CD4-positive, alpha-beta T cell (primary cell): ENCODE measurements around the gene BTN2A1. TPM values are rescaled to one million over a fixed set of nuclear protein-coding genes. Genes with fewer than 3 reads are reported as not detected.
A peak's percentile ranks its signal among the peaks of the same experiment; 100 is the strongest.

Source experiments
- ATAC-seq: fragments of 200-7000 bp; cut with Tn5 transposase; one replicate; pipeline ENCODE4 v1.10.0; 2022; ENCODE audit warnings: mild to moderate bottlenecking; ENCODE audit not compliant: poor library complexity
- CTCF ChIA-PET: fragments of 350-600 bp; sonication (Branson Sonifier 250); formaldehyde crosslinking; loops from one replicate; lab custom pipeline; 2021; ENCODE audit warnings: antibody characterized with exemption, inconsistent platforms; lab: Charles Lee
- POLR2A ChIA-PET: fragments of 350-600 bp; sonication (Branson Sonifier 250); formaldehyde crosslinking; loops from one replicate; lab custom pipeline; 2021; ENCODE audit warnings: antibody characterized with exemption, inconsistent platforms; lab: Charles Lee
- DNase-seq, 14 experiments: peaks; one replicate each; pipeline ENCODE4 v3.0.0-alpha.2; 2013 to 2020; ENCODE audit warnings: mixed read lengths in 2 of 14
- H3K27ac ChIP-seq, 2 donors: one replicate each; pipeline versions ENCODE4 v1.5.1 to v1.7.0; 2013; ENCODE audit warnings: low read length in 2 of 2, low read depth in 1 of 2, mild to moderate bottlenecking in 1 of 2
- H3K27me3 ChIP-seq, 2 experiments: 1 replicate in 1 of 2; 2 replicates in 1 of 2; pipeline versions ENCODE4 v1.6.1 to v1.7.0; 2013; ENCODE audit warnings: low read length in 2 of 2, control low read depth in 1 of 2, mild to moderate bottlenecking in 1 of 2, moderate library complexity in 1 of 2; ENCODE audit not compliant: insufficient read depth in 2 of 2, control insufficient read depth in 1 of 2
- H3K36me3 ChIP-seq: one replicate; pipeline ENCODE4 v1.6.1; 2013; ENCODE audit warnings: low read length, control low read depth; ENCODE audit not compliant: insufficient read depth
- H3K4me1 ChIP-seq: one replicate; pipeline ENCODE4 v1.6.1; 2013; ENCODE audit warnings: low read length, control low read depth; ENCODE audit not compliant: insufficient read depth
- H3K4me3 ChIP-seq: one replicate; pipeline ENCODE4 v1.5.1; 2013; ENCODE audit warnings: mild to moderate bottlenecking, low read length, moderate library complexity
- H3K9me3 ChIP-seq, 2 experiments: 1 replicate in 1 of 2; 2 replicates in 1 of 2; pipeline versions ENCODE4 v1.6.1 to v1.7.0; 2013; ENCODE audit warnings: low read length in 2 of 2, mild to moderate bottlenecking in 2 of 2, control low read depth in 1 of 2, moderate library complexity in 1 of 2; ENCODE audit not compliant: control insufficient read depth in 1 of 2, insufficient read depth in 1 of 2
- H3K27ac Mint-ChIP-seq: one replicate; pipeline ENCODE4 v1.8.0; 2020; ENCODE audit warnings: mixed read lengths
- H3K27me3 Mint-ChIP-seq: one replicate; pipeline ENCODE4 v1.8.0; 2021; ENCODE audit warnings: mixed read lengths
- H3K36me3 Mint-ChIP-seq: one replicate; pipeline ENCODE4 v1.8.0; 2021; ENCODE audit warnings: low read depth, mixed read lengths
- H3K4me1 Mint-ChIP-seq: one replicate; pipeline ENCODE4 v1.8.0; 2021; ENCODE audit warnings: low read depth, mixed read lengths
- H3K4me3 Mint-ChIP-seq: one replicate; pipeline ENCODE4 v1.8.0; 2020; ENCODE audit warnings: mild to moderate bottlenecking, mixed read lengths
- H3K9me3 Mint-ChIP-seq: one replicate; pipeline ENCODE4 v1.8.0; 2020; ENCODE audit warnings: mixed read lengths
- CTCF ChIP-seq: fragments of 200-600 bp; IDR thresholded peaks from one replicate; pipeline ENCODE4 v1.8.0; 2022; ENCODE audit warnings: antibody characterized with exemption, mild to moderate bottlenecking
- intact Hi-C, 2 experiments: fragments of 100-400 bp; cut with DNase I in 1 of 2; cut with micrococcal nuclease in 1 of 2; formaldehyde crosslinking; loops; one replicate each; pipeline versions ENCODE4 v1.15.1 to v1.9.0; 2023 to 2025; cut with DNase I, micrococcal nuclease
- total RNA-seq, 174 experiments: library from RNA in 2 of 174; stranded (reverse) in 2 of 174; gene quantifications; one replicate each; pipeline ENCODE4 v1.2.3 and lab custom pipeline; 2021 to 2026

BTN2A1 gene
- total RNA-seq, 2 experiments from 2014 or later, result 16.2 to 17.5 TPM

GRCh38 chr6:26516481-26517427, 59.0 kb downstream of the BTN2A1 start:
- Histone ChIP-seq H3K27me3 (no peaks in the 10 kb centered on the region), H3K4me1 (peaks cover 7% of the 10 kb centered on the region), H3K4me3 (no peak overlapping the region), H3K27ac (no peak overlapping the region), H3K36me3 (no peaks in the 10 kb centered on the region), H3K9me3 (no peaks in the 10 kb centered on the region)
- Mint-ChIP-seq H3K4me3 (no peak overlapping the region), H3K4me1 (peaks cover 19% of the 10 kb centered on the region), H3K27me3 (peaks cover 9% of the 10 kb centered on the region), H3K9me3 (no peaks in the 10 kb centered on the region), H3K36me3 (peaks cover 16% of the 10 kb centered on the region), H3K27ac (peak overlapping the region; percentile 12)
- ChIA-PET CTCF (interaction anchor here (0.7 kb wide), 1 partner anchor 78 kb away, joined by 4 read pairs; no protein-coding TSS in a partner anchor), POLR2A (no interaction called here)
- intact Hi-C loops, result no loop called here
- ATAC-seq (no peak), DNase-seq (no peak)
- no peak for TF ChIP-seq CTCF

Other genes with a start within 250 kb of the BTN2A1 start
- 10 to 100 TPM; 40.6 to 45.5 TPM for gene BTN3A2, start 92.8 kb upstream of the BTN2A1 start, total RNA-seq
- 10 to 100 TPM in 1 of 2 experiments, 1 to 10 TPM in 1; 9.7 to 10.7 TPM for gene BTN2A2, start 74.8 kb upstream of the BTN2A1 start, total RNA-seq
- gene BTN3A1, start 55.7 kb upstream of the BTN2A1 start, total RNA-seq, result 100 to 1,000 TPM; 109 TPM
- 10 to 100 TPM; 21.4 to 26.5 TPM for gene BTN3A3, start 17.5 kb upstream of the BTN2A1 start, total RNA-seq
- gene BTN1A1, start 42.3 kb downstream of the BTN2A1 start, total RNA-seq, result not detected
- 10 to 100 TPM; 22.7 to 24.8 TPM for gene HMGN4, start 80.4 kb downstream of the BTN2A1 start, total RNA-seq
- 10 to 100 TPM; 39.8 to 40.4 TPM for gene ABT1, start 139.0 kb downstream of the BTN2A1 start, total RNA-seq
- gene ZNF322, start 201.8 kb downstream of the BTN2A1 start, total RNA-seq, result under 1 TPM; 0.92 to 0.93 TPM